ENCODE measurements around the gene GPR107.

DNA sequence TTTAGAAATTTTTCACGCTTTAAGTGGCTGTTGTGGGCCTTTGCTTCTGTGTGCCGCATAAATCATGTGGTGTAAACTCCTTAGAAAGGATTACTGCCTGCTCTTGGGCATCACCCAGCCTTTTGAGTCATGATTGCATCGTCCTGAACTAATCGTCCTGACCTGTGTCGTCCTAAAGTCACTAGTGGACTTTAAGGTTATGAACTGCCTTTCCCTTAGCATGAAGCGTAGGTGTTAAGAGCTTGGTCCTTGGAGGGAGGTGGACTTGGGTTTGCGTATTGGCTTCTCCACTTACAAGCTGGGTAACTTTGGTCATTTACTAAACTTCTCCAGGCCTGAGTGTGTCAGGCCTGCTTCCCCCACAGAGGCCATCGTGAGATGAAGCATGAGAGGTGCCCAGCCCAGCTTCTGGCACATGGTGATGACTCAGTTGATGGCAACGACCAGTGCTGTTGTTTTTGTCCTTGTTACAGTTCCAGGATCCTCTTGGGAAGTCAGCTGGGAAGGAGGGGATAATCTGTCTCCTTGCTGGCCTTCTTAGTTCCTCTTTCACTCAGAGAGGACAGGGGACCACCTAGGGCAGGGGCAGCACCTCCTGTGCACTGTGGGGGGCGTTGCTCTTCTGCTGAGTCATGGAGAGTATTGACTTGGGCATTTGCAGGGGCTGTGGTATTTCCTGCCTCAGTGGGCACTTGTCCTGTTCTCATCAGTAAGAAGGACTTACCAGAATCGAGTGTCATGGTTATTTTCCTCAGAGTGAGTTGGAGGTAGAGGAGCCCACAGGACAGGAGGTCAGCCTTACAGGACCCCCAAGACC is 64.3 kb downstream of the GPR107 start:
- TF ChIP-seq CTCF (IDR thresholded peaks at IDR 0.05) (no peak), POLR2AphosphoS5 (IDR thresholded peaks at IDR 0.05) (no peak), POLR2A (IDR thresholded peaks at IDR 0.05) (no peak)
